IPS-NIHi11 (cell line): ENCODE results near the gene FRYL.
"Not testable (repeated sequence)": the region's sequence is repeated elsewhere in the genome, so short reads cannot be mapped to it uniquely, and the experiment has no call there.

Experiments used
- DNase-seq: peaks from one replicate; pipeline ENCODE4 v3.0.0; 2012; ENCODE audit warnings: mixed read lengths, low spot score

The FRYL gene

DNA sequence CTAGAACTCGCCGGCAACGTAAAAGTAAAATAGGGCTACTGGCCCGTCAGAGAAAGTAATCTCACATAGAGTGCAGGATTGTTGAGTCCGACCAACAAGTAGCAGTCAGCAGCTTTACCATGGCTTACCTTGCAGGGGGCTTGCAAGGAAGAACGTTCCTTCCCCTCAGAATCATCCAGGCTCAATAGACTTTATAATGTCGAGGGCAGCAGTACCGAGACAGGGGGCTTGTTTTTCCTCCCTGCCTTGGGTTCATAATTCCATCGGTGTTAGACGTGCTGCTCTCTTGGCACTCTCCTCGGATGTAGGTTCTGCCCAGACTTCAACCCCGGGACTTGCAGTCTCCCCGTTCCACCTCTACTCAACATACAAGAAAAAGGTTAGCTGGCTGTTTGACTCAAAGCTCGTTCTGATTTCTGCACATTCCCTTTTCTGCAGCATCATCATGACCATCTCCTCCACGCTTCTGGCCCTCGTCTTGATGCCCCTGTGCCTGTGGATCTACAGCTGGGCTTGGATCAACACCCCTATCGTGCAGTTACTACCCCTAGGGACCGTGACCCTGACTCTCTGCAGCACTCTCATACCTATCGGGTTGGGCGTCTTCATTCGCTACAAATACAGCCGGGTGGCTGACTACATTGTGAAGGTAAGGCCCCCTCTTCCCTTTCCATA is 295.4 kb downstream of the FRYL start:
- DNase-seq: no peak

DNA sequence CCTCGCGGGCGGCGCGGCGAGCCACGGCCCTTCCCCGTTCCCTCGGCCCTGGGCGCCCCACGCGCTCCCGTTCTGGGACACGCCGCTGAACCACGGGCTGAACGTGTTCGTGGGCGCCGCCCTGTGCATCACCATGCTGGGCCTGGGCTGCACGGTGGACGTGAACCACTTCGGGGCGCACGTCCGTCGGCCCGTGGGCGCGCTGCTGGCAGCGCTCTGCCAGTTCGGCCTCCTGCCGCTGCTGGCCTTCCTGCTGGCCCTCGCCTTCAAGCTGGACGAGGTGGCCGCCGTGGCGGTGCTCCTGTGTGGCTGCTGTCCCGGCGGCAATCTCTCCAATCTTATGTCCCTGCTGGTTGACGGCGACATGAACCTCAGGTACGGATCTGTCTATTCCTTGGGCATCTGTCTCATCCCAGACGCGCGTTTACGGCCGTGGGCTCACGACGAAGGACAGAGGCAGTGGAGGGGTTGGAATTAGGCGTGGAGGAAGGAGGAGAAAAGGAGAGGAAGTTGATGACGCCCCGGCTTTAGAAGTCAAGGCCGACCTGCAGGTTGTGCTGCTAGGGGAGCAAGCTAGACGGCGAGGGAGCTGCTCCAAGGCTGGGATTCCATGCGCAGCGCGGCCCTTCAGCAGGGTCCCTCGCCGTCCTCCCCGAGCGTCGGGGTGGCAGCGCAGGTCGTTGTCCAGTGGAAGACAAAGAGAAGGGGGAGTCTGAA is 296.1 kb downstream of the FRYL start:
- peak; percentile 33 for DNase-seq

DNA sequence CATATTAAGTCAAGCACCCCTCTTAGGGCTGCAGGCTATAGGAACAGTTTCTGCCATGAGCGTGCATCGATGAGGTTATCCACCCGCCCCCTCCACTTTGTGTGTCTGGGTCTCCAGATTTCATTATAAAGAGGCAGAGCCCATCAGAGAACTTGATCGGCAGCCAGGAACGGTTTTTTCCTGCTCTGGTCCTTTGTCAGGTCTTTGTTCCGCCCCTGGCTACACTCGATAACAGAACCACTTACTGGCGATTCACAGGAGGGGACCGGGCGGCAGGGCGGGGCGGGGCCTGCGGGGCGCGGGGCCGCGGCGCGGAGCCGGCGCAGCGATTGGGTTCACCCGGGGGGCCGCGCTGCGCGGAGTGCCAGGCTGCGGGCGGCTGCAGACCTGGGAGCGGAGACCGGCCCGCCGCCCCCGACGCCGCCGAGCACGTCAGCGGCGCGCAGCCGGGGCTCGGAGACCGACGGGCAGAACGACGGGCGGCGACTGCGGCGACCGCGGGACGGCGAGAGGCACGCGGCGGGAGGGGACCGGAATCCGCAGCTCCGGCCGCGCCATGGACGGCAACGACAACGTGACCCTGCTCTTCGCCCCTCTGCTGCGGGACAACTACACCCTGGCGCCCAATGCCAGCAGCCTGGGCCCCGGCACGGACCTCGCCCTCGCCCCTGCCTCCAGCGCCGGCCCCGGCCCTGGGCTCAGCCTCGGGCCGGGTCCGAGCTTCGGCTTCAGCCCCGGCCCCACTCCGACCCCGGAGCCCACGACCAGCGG is 296.9 kb downstream of the FRYL start, which contains the start of gene SLC10A4:
TSS of gene SLC10A4 (plus strand) at position 338 of the 771 bp plus-strand sequence. CDS start at position 557, 219 bp downstream.
- peak; percentile 83 for DNase-seq

DNA sequence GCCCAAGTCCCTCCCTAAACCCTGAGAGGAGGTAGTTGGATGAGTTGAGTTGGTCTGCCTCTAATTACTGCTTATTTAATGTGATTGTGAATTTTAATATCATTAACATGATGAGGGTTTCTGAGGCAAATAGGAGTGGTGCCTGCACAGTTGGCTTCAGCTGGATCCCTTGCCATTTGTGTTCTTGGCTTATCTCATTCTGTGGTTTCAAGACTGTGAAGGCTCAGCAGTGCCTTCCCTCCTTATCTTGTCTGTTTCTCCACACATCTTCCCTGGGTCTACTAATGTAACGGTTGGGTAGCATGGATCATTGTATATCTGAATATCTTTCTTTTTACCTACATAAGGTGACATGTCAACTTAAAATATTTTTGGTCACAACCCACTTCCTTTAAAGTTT is 298.5 kb downstream of the FRYL start:
- no peak for DNase-seq

GRCh38 chr4:48478273-48478672 is 301.8 kb downstream of the FRYL start:
- no peak for DNase-seq

- DNase-seq: no peak
Observed at GRCh38 chr4:48475770-48476169, 304.3 kb downstream of the FRYL start.

DNA sequence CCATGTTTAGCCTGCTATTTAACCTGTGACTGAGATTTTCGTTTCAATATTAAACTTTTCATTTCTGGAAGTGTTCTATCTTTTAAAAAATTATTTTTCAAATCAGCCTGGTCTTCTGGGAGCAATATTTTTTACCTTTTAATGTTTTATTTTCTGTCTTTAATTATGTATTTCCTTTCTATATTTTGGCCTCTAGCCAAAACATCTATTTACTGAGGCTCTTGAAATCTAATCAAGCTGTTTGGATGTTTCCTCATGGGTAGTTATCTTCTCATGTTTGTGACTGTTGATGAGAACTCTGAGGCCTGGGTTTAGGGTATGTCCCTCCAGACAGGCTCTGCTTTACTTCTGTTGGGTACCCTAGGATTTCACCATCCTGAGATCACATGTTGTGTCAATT is 307.3 kb downstream of the FRYL start:
- no peak for DNase-seq

DNA sequence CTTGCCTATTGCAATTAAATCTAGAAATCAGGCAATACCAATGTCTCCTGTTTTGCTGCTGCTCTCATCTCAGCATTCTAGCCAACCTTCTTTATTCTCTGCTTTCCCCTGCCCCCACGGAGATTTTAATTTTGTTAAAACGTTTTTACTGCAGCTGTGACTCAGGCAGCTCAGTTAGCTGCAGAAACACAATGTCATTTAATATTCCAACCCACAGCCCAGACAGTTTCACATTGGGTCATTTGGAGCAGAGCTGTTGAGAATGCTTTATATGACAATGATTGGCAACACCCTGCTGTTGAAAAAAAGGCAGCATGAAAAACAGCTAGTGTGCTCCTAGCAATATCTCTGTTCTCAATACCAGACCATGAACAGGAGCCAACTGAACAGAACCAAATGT is 309.5 kb downstream of the FRYL start:
- no peak for DNase-seq

DNA sequence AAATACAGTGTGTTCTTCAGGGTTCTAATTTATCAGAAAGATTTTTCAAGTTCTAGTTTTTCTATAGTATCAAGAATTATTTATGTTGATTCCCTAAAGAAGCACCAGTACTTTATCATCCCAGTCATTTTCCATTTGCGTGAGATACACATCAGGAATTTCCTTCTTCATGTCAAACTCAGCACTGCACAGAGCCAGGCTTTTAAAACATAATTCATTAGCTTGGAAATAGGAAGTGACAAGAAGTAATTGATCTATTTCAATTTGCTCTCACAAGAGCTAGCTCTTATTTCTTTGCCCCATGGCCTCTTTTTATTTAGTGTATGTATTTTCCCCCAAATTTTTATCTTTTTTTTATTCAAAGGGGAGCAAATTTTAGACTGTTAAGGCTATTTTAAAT is 309.9 kb downstream of the FRYL start:
- DNase-seq: no peak

DNA sequence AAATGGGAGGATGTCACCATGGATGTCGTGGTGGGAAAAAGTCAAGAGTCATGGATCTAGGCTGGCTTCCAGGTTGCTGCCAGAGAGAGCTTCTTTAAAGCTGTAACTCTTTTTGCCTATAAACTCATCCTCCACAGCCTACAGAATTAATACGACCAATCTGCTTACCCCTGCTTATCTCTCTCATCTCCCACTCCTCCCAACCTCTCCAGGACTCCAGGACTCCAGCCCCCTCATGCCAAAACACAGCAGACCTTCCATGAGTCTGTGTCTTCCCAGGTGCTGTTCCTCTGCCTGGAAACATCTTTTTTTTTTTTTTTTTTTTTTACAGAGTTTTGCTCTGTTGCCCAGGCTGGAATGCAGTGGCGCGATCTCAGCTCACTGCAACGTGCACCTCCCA is 312.2 kb downstream of the FRYL start:
- no peak for DNase-seq

GRCh38 chr4:48467442-48467841 is 312.6 kb downstream of the FRYL start:
- no peak for DNase-seq

DNA sequence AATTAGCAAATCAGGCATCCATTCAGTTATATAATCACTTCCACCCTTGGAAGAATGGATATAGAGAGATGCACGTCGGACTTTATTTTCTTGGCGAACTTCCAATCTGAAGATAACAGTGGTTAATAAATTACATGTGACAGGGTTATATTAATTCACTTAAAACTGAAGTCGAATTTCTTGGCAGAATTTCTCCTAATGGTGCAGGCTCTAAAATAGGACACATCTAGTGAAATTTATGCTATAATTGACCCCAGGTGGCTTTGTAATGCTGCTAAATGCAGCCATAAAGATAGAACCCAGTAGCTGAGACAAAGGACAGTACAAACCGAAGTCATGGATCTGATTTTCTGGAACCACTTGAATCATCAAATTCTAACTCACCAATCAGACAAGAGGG is 317.7 kb downstream of the FRYL start:
- no peak for DNase-seq

GRCh38 chr4:48461000-48461399 is 319.1 kb downstream of the FRYL start:
- no peak for DNase-seq

DNA sequence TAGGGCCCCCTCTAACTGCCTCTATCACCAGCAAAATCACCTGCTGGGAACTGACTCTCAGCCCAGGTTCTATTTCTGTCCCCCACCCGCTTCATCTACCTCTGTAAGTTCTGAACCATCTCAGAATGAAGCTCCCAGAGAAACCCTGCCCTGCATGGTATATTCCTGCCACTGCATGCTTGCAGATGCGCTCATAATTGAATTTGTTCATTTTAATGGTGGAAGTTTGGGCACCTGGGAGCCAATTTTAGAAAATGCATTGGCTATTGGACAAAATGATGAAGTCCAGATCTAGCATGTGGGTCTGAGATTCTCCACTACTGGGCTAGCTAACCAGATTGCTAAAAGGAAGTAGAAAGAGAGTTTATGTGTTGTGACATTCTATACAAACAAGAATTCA is 325.5 kb downstream of the FRYL start:
- DNase-seq: no peak

DNA sequence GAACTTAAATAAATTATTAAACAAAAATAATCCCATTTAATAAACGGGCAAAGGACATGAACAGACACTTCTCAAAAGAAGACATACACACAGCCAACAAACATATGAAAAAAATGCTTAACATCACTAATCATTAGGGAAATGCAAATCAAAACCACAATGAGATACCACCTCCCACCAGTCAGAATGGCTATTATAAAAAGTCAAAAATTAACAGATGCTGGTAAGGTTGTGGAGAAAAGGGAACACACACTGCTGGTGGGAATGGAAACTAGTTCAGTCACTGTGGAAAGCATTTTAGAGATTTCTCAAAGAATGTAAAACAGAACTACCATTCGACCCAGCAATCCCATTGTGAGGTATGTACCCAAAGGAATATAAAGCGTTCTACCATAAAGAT is 328.4 kb downstream of the FRYL start:
- not testable (repeated sequence) for DNase-seq

DNA sequence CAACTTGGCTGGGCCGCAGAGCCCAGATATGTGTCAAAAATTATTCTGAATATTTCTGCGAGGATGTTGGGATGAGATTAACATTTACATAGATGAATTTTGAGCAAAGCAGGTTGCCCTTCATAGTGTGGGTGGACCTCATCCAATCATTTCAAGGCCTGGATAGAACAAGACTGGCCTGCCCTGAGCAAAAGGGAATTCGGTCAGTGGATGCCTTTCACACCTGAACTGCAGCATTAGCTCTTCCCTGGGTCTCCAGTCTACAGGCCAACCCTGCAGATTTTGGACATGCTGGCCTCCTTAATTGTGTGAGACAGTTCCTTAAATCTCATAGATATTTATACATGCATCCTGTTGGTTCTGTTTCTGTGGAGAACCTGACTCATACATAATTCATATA is 329.3 kb downstream of the FRYL start:
- DNase-seq: no peak

DNA sequence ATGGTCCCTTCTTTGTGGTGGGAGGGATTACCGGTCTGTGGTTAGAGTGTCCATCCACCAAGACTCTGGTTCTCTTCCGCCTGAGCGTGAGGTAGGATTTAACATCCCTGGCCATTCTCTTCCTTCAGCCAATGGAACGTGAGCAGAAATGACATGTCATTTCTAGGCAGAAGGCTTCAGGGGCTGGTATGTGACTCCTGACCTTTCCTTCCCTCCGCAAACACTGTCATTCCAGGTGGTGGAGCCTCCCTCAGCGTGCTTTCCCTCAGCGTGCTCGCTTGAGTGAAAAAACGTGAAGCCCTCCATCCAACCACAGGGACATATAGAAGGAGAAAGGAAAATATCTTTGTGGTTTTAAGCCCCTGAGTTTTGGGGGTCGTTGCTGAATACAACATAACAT is 330.9 kb downstream of the FRYL start:
- DNase-seq: no peak
